Measurements from ENCODE around the gene DGCR6L. TPM values are rescaled to one million over a fixed set of nuclear protein-coding genes. Genes with fewer than 3 reads are reported as not detected.
"Not testable (repeated sequence)": the region's sequence is repeated elsewhere in the genome, so short reads cannot be mapped to it uniquely, and the experiment has no call there.

DGCR6L gene
- total RNA-seq, 5 donors from 2014 or later (not counting 1 experiment from before 2014, with no cell fraction given) = 34.9 to 50.7 (median 46.7) TPM

DNA sequence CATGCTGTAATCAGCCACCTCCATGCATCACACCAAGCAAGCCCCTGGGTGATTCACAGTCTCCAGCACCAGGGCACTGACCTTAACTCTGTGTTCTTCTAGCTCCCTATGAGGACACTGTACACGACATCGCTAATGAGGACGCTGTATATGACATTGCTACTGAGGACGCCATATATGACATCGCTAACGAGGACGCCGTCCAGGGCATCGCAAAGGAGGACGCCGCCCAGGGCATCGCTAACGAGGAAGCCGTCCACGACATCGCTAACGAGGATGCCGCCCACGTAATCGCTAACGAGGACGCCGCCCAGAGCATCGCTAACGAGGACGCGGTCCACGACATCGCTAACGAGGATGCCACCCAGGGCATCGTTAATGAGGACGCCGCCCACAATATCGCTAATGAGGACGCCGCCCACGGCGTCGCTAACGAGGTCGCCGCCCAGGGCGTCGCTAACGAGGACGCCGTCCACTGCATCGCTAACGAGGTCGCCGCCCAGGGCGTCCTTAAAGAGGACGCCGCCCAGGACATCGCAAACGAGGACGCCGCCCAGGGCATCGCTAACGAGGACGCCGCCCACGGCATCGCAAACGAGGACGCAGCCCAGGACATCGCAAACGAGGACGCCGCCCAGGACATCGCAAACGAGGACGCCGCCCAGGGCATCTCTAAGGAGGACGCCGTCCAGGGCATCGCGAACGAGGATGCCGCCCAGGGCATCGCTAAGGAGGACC lies 34.5 kb upstream of the DGCR6L start:
- Mint-ChIP-seq H3K4me3 (no peak overlapping the region), H3K36me3 (no peaks in the 10 kb centered on the region), H3K9me3 (no peaks in the 10 kb centered on the region), H3K27me3 (no peaks in the 10 kb centered on the region), H3K27ac (no peak overlapping the region), H3K4me1 (no peaks in the 10 kb centered on the region)
- H3K36me3 ChIP-seq (ENCODE audit: control insufficient read depth in 2 of 2, extremely low read depth in 1 of 2, insufficient read depth in 1 of 2, low read length in 1 of 2) = no peaks in the 10 kb centered on the region
- H3K27me3 ChIP-seq (replicated peaks in 1 of 2; ENCODE audit: control insufficient read depth in 2 of 2, extremely low read depth in 1 of 2, insufficient read depth in 2 of 2, low read length in 1 of 2) = no peaks in the 10 kb centered on the region
- H3K4me1 ChIP-seq (ENCODE audit: control insufficient read depth in 1 of 2, extremely low read depth in 1 of 2, insufficient read depth in 2 of 2, low read length in 2 of 2) = no peaks in the 10 kb centered on the region
- no peaks in the 10 kb centered on the region for H3K9me3 ChIP-seq
- ATAC-seq (replicated peaks in 1 of 4) (no peak), DNase-seq (no peak)
- H3K27ac ChIP-seq (ENCODE audit: low read length) = no peak overlapping the region
- CTCF ChIA-PET = no interaction called here
- no peak overlapping the region for H3K4me3 ChIP-seq (ENCODE audit: control insufficient read depth in 1 of 2, extremely low read depth in 1 of 2, low read length in 1 of 2)
- WGBS (ENCODE audit: insufficient coverage) = 92% methylated on average over 68 of the region's 81 CpGs
- POLR2A ChIA-PET = no interaction called here

DNA sequence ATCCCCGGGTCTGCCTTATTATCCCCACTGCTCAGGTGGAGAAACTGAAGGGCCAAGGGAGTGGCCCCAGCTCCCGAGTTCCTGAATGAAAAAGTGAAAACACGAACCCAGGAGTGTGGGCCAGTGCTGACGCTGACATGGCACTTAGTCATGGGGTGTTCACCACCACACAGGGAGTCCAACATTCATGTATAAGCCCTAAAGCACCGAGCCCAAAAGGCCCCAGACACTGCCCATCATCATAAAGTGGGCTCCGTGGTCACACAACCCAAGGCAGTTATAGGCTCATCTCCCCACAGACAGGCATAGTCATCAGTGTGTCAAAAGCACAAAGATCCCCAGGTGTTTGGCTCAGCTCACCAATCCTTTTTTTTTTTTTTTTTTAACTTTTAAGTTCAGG lies 32.7 kb upstream of the DGCR6L start:
- H3K27ac ChIP-seq (ENCODE audit: low read length); POLR2A ChIA-PET; H3K4me1 ChIP-seq (ENCODE audit: control insufficient read depth in 1 of 2, extremely low read depth in 1 of 2, insufficient read depth in 2 of 2, low read length in 2 of 2); DNase-seq; H3K27me3 ChIP-seq (replicated peaks in 1 of 2; ENCODE audit: control insufficient read depth in 2 of 2, extremely low read depth in 1 of 2, insufficient read depth in 2 of 2, low read length in 1 of 2); H3K4me1 Mint-ChIP-seq; H3K4me3 Mint-ChIP-seq; H3K4me3 ChIP-seq (ENCODE audit: control insufficient read depth in 1 of 2, extremely low read depth in 1 of 2, low read length in 1 of 2); H3K27me3 Mint-ChIP-seq; ATAC-seq (replicated peaks in 1 of 4); H3K9me3 ChIP-seq; H3K9me3 Mint-ChIP-seq; H3K36me3 ChIP-seq (ENCODE audit: control insufficient read depth in 2 of 2, extremely low read depth in 1 of 2, insufficient read depth in 1 of 2, low read length in 1 of 2); H3K27ac Mint-ChIP-seq; CTCF ChIA-PET; H3K36me3 Mint-ChIP-seq: not testable (repeated sequence)
- WGBS (ENCODE audit: insufficient coverage) = 60% methylated on average over 2 of the region's 6 CpGs

DNA sequence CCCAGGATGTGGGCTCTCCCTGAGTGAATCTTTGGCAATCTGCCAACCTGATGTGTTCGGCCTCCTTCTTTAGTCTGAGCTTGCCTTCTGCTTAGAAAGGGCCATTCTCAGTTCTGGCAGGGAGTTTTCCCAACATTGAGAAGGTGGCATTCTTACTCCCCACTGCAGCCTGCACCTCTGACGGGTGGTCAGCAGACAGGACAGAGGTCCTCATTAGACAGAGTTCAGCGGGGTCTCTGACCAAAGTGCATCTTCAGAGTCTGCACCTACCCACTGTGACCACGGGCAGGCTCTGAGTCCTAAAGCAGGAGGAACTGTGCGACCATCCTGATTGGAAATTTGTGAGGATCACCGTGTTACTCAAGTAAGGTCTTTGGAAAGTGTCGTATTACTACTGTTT lies 26.7 kb upstream of the DGCR6L start:
- H3K27me3 ChIP-seq (replicated peaks in 1 of 2; ENCODE audit: control insufficient read depth in 2 of 2, extremely low read depth in 1 of 2, insufficient read depth in 2 of 2, low read length in 1 of 2); H3K4me1 ChIP-seq (ENCODE audit: control insufficient read depth in 1 of 2, extremely low read depth in 1 of 2, insufficient read depth in 2 of 2, low read length in 2 of 2); CTCF ChIA-PET; H3K9me3 ChIP-seq; POLR2A ChIA-PET; H3K27ac ChIP-seq (ENCODE audit: low read length); H3K4me3 ChIP-seq (ENCODE audit: control insufficient read depth in 1 of 2, extremely low read depth in 1 of 2, low read length in 1 of 2); H3K27ac Mint-ChIP-seq; H3K4me3 Mint-ChIP-seq; H3K36me3 Mint-ChIP-seq; H3K4me1 Mint-ChIP-seq; H3K36me3 ChIP-seq (ENCODE audit: control insufficient read depth in 2 of 2, extremely low read depth in 1 of 2, insufficient read depth in 1 of 2, low read length in 1 of 2); DNase-seq; ATAC-seq (replicated peaks in 1 of 4); H3K27me3 Mint-ChIP-seq; H3K9me3 Mint-ChIP-seq: not testable (repeated sequence)
- WGBS (ENCODE audit: insufficient coverage) = no CpG with 5 or more reads among the region's 7 CpGs

DNA sequence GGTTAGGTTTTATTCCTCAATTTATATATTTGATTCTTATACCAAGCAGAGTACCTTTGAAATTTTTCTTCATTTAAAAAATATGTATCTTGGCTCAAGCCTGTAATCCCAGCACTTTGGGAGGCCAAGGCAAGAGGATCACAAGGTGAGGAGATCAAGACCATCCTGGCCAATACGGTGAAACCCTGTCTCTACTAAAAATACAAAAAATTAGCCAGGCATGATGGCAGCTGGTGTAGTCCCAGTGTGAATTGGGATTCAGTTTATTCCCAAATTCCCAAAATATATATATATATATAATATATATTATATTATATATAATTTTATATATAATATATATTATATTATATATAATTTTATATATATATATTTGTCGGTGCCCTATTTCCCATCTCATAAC lies 18.4 kb upstream of the DGCR6L start:
- H3K9me3 Mint-ChIP-seq; H3K4me3 ChIP-seq (ENCODE audit: control insufficient read depth in 1 of 2, extremely low read depth in 1 of 2, low read length in 1 of 2); H3K27ac ChIP-seq (ENCODE audit: low read length); CTCF ChIA-PET; H3K36me3 Mint-ChIP-seq; DNase-seq; H3K4me3 Mint-ChIP-seq; H3K27me3 Mint-ChIP-seq; H3K27ac Mint-ChIP-seq; H3K4me1 ChIP-seq (ENCODE audit: control insufficient read depth in 1 of 2, extremely low read depth in 1 of 2, insufficient read depth in 2 of 2, low read length in 2 of 2); H3K36me3 ChIP-seq (ENCODE audit: control insufficient read depth in 2 of 2, extremely low read depth in 1 of 2, insufficient read depth in 1 of 2, low read length in 1 of 2); H3K9me3 ChIP-seq; ATAC-seq (replicated peaks in 1 of 4); POLR2A ChIA-PET; H3K27me3 ChIP-seq (replicated peaks in 1 of 2; ENCODE audit: control insufficient read depth in 2 of 2, extremely low read depth in 1 of 2, insufficient read depth in 2 of 2, low read length in 1 of 2); H3K4me1 Mint-ChIP-seq: not testable (repeated sequence)
- no CpG with 5 or more reads among the region's 2 CpGs for WGBS (ENCODE audit: insufficient coverage)

DNA sequence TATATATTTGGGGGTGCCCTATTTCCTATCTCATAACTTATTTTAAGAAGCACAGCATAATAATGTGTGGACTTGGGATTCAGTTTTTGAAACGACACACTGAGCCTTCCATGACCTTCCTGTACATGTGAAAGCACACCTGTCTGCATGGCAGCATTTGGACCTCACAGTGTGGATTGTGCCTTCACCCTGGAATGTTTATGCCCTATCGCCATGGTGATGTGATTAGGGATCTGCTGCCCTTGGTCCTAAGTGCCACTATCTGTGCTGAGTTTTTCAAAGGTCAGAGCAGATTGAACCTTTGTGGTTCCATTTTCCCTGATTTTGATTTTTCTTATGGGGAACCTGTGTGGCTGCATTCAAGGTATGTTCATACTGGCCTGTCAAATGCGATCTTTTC lies 17.9 kb upstream of the DGCR6L start:
- ATAC-seq (replicated peaks in 1 of 4); POLR2A ChIA-PET: not testable (repeated sequence)

DNA sequence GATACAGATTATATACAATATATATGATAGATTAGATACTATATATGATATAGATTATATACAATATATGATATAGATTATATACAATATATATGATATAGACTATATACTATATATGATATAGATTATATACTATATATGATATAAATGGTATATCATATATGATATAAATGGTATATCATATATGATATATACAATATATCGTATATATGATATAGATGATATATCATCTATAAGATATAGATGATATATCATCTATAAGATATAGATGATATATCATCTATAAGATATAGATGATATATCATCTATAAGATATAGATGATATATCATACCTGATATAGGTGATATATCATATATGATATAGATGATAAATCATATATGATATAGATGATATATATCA lies 16.7 kb upstream of the DGCR6L start:
- H3K4me1 Mint-ChIP-seq; H3K4me3 ChIP-seq (ENCODE audit: control insufficient read depth in 1 of 2, extremely low read depth in 1 of 2, low read length in 1 of 2); POLR2A ChIA-PET; H3K27ac Mint-ChIP-seq; H3K4me3 Mint-ChIP-seq; CTCF ChIA-PET; H3K27ac ChIP-seq (ENCODE audit: low read length); ATAC-seq (replicated peaks in 1 of 4); H3K27me3 Mint-ChIP-seq; H3K9me3 ChIP-seq; H3K36me3 Mint-ChIP-seq; H3K36me3 ChIP-seq (ENCODE audit: control insufficient read depth in 2 of 2, extremely low read depth in 1 of 2, insufficient read depth in 1 of 2, low read length in 1 of 2); H3K27me3 ChIP-seq (replicated peaks in 1 of 2; ENCODE audit: control insufficient read depth in 2 of 2, extremely low read depth in 1 of 2, insufficient read depth in 2 of 2, low read length in 1 of 2); H3K9me3 Mint-ChIP-seq; H3K4me1 ChIP-seq (ENCODE audit: control insufficient read depth in 1 of 2, extremely low read depth in 1 of 2, insufficient read depth in 2 of 2, low read length in 2 of 2); DNase-seq: not testable (repeated sequence)
- no CpG with 5 or more reads among the region's 1 CpG for whole genome bisulfite sequencing (ENCODE audit: insufficient coverage)

More for the DNA sequence above, 17.9 kb upstream of the DGCR6L start:
- H3K4me3 Mint-ChIP-seq; DNase-seq; H3K9me3 Mint-ChIP-seq; H3K4me1 Mint-ChIP-seq; H3K27ac ChIP-seq (ENCODE audit: low read length); CTCF ChIA-PET; H3K36me3 Mint-ChIP-seq; H3K27ac Mint-ChIP-seq; H3K4me3 ChIP-seq (ENCODE audit: control insufficient read depth in 1 of 2, extremely low read depth in 1 of 2, low read length in 1 of 2); H3K4me1 ChIP-seq (ENCODE audit: control insufficient read depth in 1 of 2, extremely low read depth in 1 of 2, insufficient read depth in 2 of 2, low read length in 2 of 2); H3K36me3 ChIP-seq (ENCODE audit: control insufficient read depth in 2 of 2, extremely low read depth in 1 of 2, insufficient read depth in 1 of 2, low read length in 1 of 2); H3K27me3 ChIP-seq (replicated peaks in 1 of 2; ENCODE audit: control insufficient read depth in 2 of 2, extremely low read depth in 1 of 2, insufficient read depth in 2 of 2, low read length in 1 of 2); H3K9me3 ChIP-seq; H3K27me3 Mint-ChIP-seq: not testable (repeated sequence)
- 58% methylated on average over 2 of the region's 3 CpGs for WGBS (ENCODE audit: insufficient coverage)

DNA sequence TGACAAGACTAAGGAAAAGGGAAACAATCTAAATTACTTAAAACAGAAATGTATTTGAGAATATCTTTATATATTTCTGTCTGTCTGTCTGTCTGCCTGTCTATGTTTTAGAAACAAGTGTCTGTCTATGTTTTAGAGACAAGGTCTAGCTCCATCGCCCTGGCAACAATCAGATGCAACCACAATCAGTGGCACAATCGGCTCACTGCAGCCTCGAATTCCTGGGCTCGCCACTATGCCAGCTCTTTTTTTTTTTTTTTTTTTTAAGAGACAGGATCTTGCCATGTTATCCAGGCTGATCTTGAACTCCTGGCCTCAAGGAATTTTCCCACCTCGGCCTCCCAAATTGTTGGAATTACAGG lies 8.7 kb upstream of the DGCR6L start:
- H3K4me3 ChIP-seq (ENCODE audit: control insufficient read depth in 1 of 2, extremely low read depth in 1 of 2, low read length in 1 of 2) = peak overlapping the region in 1 of 2 donors; percentile 17
- CTCF ChIA-PET = interaction anchor here in 1 of 2 donors (0.7 to 1.0 kb wide), 3 partner anchors 9 to 136 kb away, joined by 3 to 10 read pairs (median 5); partner anchors contain the start of gene DGCR6L
- H3K9me3 Mint-ChIP-seq; H3K27me3 ChIP-seq (replicated peaks in 1 of 2; ENCODE audit: control insufficient read depth in 2 of 2, extremely low read depth in 1 of 2, insufficient read depth in 2 of 2, low read length in 1 of 2); H3K9me3 ChIP-seq; H3K27me3 Mint-ChIP-seq; H3K36me3 Mint-ChIP-seq; H3K36me3 ChIP-seq (ENCODE audit: control insufficient read depth in 2 of 2, extremely low read depth in 1 of 2, insufficient read depth in 1 of 2, low read length in 1 of 2); H3K27ac ChIP-seq (ENCODE audit: low read length); POLR2A ChIA-PET: not testable (repeated sequence)
- Mint-ChIP-seq H3K4me3 (peak overlapping the region; percentile 68 to 74 (median 68)), H3K4me1 (peaks cover 21 to 26% (median 24%) of the 10 kb centered on the region in 3 donors), H3K27ac (peak overlapping the region; percentile 96 to 98)
- H3K4me1 ChIP-seq (ENCODE audit: control insufficient read depth in 1 of 2, extremely low read depth in 1 of 2, insufficient read depth in 2 of 2, low read length in 2 of 2) = peaks cover 7 to 15% of the 10 kb centered on the region in 2 experiments
- WGBS (ENCODE audit: insufficient coverage) = no CpG with 5 or more reads among the region's 5 CpGs
- ATAC-seq (replicated peaks in 1 of 4) = peak in 2 of 4 experiments; percentile 14 to 56
- DNase-seq = peak in 9 of 35 experiments; percentile 14 to 59 (median 27)

Data from T-cell (primary cell).